Left kidney (tissue), 8 donors: ENCODE data around the gene ALS2. TPM values are rescaled to one million over a fixed set of nuclear protein-coding genes. Genes with fewer than 3 reads are reported as not detected.
"Not testable (repeated sequence)": the region's sequence is repeated elsewhere in the genome, so short reads cannot be mapped to it uniquely, and the experiment has no call there.

ENCODE experiments used
- DNase-seq: peaks from one replicate; pipeline ENCODE4 v3.0.0-alpha.2; 2013
- long read RNA-seq, 8 donors: transcript quantifications; one replicate each; lab custom pipeline, GENCODE V29; 2026
- polyA plus RNA-seq: library from polyadenylated mRNA; unstranded; fragments of 120-200 nt; gene quantifications from one replicate; pipeline ENCODE4 v1.2.1, GENCODE V29; 2013; ENCODE audit not compliant: insufficient read length

The ALS2 gene
- 38.5 TPM for polyA plus RNA-seq
- long read RNA-seq, donor 1, partial matches to known transcripts, result 7 of 10 reads
- long read RNA-seq, donor 1, other reads (novel, unspliced or antisense), result 0 of 10 reads
- long read RNA-seq, donor 2, transcript ALS2-206 (4 exons, 2,677 nt), result major isoform, 5 of 6 reads
- long read RNA-seq, donor 2, partial matches to known transcripts, result 0 of 6 reads
- long read RNA-seq, donor 2, other reads (novel, unspliced or antisense), result 0 of 6 reads
- long read RNA-seq, donor 3, result 0 reads
- long read RNA-seq, donor 4, result 0 reads
- long read RNA-seq, donor 5, partial matches to known transcripts, result 0 of 1 reads
- long read RNA-seq, donor 5, other reads (novel, unspliced or antisense), result 0 of 1 reads
- long read RNA-seq, donor 6, partial matches to known transcripts, result 0 of 4 reads
- long read RNA-seq, donor 6, other reads (novel, unspliced or antisense), result 0 of 4 reads
- long read RNA-seq, donor 7, full-length matches to known transcripts, result 1 of 1 reads
- long read RNA-seq, donor 7, partial matches to known transcripts, result 0 of 1 reads
- long read RNA-seq, donor 7, other reads (novel, unspliced or antisense), result 0 of 1 reads
- long read RNA-seq, donor 8, partial matches to known transcripts, result 0 of 3 reads
- long read RNA-seq, donor 8, other reads (novel, unspliced or antisense), result 0 of 3 reads

GRCh38 chr2:201780674-201781493, at the start of gene ALS2:
Gene ALS2 (minus strand): TSS chr2:201780933. CDS start chr2:201768885, 12,048 bp downstream.
- DNase-seq, result peak; percentile 99

GRCh38 chr2:201828220-201828619, 47.5 kb upstream of the ALS2 start:
- no peak for DNase-seq

DNA sequence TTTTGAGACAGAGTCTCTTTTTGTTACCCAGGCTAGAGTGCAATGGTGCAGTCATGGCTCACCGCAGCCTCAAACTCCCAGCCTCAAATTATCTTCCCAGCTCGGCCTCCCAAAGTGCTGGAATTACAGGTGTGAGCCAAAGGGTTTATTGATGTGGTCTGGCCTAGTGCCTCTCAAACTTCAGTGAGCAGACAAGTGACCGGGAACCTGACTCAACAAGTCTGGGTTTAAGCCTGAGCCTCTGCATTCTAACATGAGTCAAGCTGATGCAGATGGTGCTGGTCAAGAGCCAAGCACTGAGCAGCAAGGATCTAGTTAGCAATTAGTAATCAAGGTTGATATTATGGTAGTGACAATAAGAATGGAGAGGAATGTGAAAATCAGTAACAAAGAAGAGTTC, 46.9 kb upstream of the ALS2 start:
- DNase-seq, result no peak

DNA sequence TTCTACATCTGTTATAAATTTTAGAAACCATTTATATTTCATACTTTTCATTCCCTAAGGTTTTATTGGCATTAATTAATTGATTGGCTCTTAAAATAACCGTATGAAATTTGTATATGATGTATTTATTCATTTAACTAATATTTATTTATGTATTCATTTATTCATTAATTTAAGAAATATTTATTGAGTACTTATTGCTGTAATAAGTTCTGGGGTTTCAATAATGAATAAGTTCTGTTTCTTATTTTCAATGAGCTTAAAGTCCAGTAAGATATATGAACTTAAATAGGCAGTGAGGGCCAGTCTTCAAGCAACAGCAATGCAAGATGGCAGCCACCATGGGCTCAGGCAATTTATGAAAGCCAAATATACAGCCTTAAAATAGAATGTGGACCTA, 43.5 kb upstream of the ALS2 start:
- no peak for DNase-seq

DNA sequence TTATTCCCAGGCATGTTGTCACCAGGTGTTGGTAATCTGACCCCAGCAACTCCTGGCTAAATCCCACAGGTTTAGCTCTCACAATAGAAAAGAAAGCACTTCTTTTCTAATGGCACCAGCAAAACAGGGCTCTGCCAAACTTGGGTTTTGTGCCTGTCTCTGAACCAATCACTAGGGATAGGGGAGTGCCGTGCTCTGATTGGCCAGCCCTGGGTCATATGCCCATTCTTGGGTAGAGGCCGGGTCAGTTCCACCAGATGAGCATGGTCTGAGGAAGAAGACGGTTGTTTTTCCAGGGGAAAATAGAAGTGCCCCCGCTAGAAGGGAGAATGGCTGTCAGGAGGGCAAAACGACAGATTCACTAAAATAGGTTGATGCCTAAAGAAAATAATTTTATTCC, 40.3 kb upstream of the ALS2 start:
- no peak for DNase-seq

DNA sequence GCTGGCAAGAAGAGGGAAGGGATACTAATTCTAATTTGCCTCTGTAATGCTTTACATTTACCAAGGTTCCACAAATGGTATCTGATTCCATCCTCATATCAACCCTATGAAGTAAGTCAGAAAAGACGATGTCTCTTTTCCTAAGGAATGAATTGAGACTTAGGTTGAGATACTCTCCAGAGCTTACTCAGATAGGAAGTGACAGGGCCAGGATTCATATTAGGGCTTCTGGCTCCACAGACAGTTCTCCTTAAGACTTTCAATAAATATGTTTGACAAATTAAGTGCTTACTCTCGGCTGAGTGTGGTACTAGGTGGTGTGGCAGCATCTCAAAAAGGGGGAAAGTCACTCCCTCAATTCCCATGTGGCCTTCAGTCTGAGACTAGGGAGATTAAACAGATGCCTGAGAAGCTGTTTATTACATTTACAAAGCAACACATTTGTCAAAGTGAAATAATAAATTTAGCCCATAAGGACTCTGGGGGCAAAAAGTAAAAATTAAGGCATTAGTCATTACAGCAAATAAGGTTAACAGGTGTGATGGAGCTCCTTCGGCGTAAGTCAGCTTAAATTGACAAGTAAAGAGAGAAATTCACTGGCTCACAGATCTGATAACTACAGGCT, 39.8 kb upstream of the ALS2 start:
- no peak for DNase-seq

- DNase-seq, result no peak
Measured at GRCh38 chr2:201816657-201817575, 36.2 kb upstream of the ALS2 start.

DNA sequence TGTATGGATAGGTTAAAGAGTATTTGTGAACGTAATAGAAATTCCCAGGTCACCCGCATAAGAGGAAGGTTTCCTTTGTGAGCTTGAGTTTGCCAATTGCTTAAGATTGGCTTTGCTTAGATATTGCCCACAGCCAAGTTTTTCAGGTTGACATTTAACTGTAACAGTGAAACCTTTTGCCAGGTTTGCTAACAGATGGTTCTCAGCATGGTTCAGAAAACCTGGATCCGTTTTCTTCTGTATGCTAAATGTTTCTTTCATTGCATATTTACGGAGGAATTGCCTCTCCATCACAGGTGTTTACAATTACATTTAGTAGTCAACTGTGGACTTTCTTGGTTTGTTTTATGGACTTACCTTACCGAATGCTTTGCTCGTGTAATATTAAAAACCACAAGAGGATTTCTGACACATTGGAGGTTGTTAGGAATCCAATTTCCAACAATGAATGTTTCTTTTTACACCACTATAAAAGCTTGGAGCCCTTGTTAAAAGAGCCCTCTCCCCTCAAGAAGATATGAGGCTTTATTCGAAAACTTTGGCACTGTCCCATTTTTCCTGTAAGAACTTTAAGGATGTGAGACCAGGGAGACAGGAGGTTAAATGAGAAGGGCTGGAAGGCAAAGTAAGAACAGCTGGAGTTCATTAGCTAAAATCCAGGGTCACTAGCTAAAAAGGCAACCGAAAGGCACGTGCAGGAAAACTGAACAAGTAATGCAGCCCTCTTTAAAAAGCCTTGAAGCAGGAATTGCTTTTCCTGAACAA, 33.4 kb upstream of the ALS2 start:
- no peak for DNase-seq

GRCh38 chr2:201810604-201811003, 29.9 kb upstream of the ALS2 start:
- not testable (repeated sequence) for DNase-seq

GRCh38 chr2:201809633-201810032, 28.9 kb upstream of the ALS2 start:
- no peak for DNase-seq

- DNase-seq, result peak; percentile 77
Measured at GRCh38 chr2:201808027-201808426, 27.3 kb upstream of the ALS2 start.

DNA sequence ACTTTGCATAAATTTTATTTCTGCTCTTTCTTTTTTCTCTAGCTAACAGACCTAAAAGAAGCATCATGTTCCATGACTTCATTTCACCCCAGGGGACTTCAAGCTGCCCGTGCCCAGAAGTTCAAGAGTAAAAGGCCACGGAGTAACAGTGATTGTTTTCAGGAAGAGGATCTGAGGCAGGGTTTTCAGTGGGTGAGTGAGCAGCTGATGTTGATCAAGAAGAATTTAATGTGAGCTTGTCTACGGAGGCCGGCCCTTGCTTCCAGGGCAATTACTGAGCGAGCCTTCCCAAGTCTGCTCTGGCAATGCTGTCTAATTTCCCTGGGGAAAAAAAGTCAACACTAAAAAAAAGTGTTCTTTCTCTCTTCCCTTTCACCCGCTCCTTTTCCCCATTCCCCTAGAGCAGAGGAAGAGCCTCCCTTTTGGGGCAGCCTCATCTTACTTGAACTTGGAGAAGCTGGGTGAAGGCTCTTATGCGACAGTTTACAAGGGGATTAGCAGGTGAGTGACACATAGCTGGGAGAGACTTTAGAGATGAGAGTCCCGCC, 26.8 kb upstream of the ALS2 start:
- DNase-seq, result peak; percentile 67

- no peak for DNase-seq
Measured at GRCh38 chr2:201806442-201807170, 25.9 kb upstream of the ALS2 start, which contains the start of gene CDK15. Gene CDK15 (plus strand): TSS chr2:201806537. CDS start chr2:201806665, 128 bp downstream.

- DNase-seq, result not testable (repeated sequence)
Measured at GRCh38 chr2:201798914-201799285, 18.2 kb upstream of the ALS2 start.

DNA sequence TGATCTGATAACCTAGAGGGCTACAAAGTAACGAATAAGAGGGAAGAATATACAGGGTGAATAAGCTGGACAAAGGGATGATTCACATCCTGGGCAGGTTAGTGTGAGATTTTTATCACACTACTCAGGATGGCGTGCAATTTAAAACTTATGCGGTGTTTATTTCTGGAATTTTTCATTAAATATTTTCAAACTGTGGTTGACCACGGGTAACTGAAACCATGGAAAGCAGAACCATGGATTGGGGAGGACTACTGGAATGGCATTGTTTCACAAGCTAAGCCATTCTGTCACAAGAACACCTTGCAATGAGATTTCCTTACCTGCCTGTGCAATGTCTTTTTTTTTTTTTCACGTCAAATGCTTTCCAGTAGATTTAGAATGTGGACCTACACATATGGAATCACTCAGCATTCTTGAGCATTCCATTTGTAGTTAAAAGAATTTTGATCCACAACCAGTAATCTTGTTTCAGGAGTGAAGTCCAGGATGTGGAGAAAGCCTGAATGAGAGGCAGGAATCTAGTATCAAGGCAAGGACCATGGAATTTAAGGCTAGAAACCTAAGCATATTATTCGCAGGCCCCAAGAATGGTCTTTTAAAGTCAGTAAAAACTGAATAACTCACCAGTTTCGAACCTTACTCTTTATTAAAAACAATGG, 17.6 kb upstream of the ALS2 start:
- no peak for DNase-seq

- no peak for DNase-seq
Measured at GRCh38 chr2:201797175-201797840, 16.6 kb upstream of the ALS2 start.

- no peak for DNase-seq
Measured at GRCh38 chr2:201796478-201796865, 15.7 kb upstream of the ALS2 start.
